ENCODE measurements around the gene MME.

GRCh38 chr3:155189478-155189877 is 109.4 kb downstream of the MME start:
- TF ChIP-seq CTCF (IDR thresholded peaks at IDR 0.05; ENCODE audit: control extremely low read depth in 1 of 3, insufficient read depth in 1 of 3, low read depth in 1 of 3, low read length in 3 of 3) (no peak), POLR2A (IDR thresholded peaks at IDR 0.05; ENCODE audit: control extremely low read depth in 1 of 2, low read depth in 2 of 2, low read length in 2 of 2) (no peak), CEBPB (IDR thresholded peaks at IDR 0.05; ENCODE audit: low read depth, low read length) (no peak), MAX (IDR thresholded peaks at IDR 0.05) (no peak)

Measured in H1 (cell line).